ENCODE results near the gene FAM20A.
A peak's percentile ranks its signal among the peaks of the same experiment; 100 is the strongest.

Gene FAM20A

DNA sequence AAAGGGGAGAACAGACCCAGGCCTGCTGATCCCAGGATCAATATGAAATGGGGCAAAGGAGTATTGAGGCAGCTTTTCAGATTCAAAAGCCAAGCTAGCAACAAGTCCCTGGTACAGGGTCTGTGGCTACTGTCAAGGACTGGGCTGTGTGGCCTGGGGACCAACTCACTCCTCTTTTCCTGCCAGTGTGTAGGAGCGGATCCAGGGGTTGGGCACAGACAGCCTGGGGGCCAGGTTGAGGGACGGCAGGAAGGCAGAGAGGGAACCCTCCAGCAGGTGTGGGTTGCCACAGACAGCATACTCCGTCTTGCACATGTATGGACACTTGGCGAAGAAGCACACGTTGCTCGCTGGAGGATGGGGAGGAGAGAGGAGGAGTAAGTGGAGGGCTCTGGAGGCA, 59.4 kb downstream of the FAM20A start:
- Histone ChIP-seq H3K4me3 (ENCODE audit: low read depth, low read length) (no peak overlapping the region), H3K36me3 (ENCODE audit: control insufficient read depth in 2 of 2, insufficient read depth in 1 of 2, low read length in 2 of 2) (peaks cover 0 to 40% of the 10 kb centered on the region in 2 experiments; a peak in 2 of 3 replicates), H3K27ac (ENCODE audit: extremely low read depth, low read depth, low read length) (no peak overlapping the region), H3K4me1 (ENCODE audit: control insufficient read depth, insufficient read depth, low read length) (no peaks in the 10 kb centered on the region), H3K9me3 (ENCODE audit: control insufficient read depth, insufficient read depth, low read depth, low read length) (no peaks in the 10 kb centered on the region)
- ChIA-PET POLR2A (no interaction called here), CTCF (interaction anchor here (0.7 kb wide), 2 partner anchors 29 to 117 kb away, joined by 3 read pairs; no protein-coding TSS in a partner anchor)
- TF ChIP-seq, protein P1, sequence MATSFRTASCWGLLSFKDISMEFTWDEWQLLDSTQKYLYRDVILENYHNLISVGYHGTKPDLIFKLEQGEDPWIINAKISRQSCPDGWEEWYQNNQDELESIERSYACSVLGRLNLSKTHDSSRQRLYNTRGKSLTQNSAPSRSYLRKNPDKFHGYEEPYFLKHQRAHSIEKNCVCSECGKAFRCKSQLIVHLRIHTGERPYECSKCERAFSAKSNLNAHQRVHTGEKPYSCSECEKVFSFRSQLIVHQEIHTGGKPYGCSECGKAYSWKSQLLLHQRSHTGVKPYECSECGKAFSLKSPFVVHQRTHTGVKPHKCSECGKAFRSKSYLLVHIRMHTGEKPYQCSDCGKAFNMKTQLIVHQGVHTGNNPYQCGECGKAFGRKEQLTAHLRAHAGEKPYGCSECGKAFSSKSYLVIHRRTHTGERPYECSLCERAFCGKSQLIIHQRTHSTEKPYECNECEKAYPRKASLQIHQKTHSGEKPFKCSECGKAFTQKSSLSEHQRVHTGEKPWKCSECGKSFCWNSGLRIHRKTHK (tag by site-specific recombination; IDR thresholded peaks at IDR 0.05), result no peak
- TF ChIP-seq ZNF221 (tag by site-specific recombination; IDR thresholded peaks at IDR 0.05; ENCODE audit: borderline replicate concordance), result no peak
- TF ChIP-seq, protein P2, sequence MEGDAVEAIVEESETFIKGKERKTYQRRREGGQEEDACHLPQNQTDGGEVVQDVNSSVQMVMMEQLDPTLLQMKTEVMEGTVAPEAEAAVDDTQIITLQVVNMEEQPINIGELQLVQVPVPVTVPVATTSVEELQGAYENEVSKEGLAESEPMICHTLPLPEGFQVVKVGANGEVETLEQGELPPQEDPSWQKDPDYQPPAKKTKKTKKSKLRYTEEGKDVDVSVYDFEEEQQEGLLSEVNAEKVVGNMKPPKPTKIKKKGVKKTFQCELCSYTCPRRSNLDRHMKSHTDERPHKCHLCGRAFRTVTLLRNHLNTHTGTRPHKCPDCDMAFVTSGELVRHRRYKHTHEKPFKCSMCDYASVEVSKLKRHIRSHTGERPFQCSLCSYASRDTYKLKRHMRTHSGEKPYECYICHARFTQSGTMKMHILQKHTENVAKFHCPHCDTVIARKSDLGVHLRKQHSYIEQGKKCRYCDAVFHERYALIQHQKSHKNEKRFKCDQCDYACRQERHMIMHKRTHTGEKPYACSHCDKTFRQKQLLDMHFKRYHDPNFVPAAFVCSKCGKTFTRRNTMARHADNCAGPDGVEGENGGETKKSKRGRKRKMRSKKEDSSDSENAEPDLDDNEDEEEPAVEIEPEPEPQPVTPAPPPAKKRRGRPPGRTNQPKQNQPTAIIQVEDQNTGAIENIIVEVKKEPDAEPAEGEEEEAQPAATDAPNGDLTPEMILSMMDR (tag by site-specific recombination; IDR thresholded peaks at IDR 0.05), result no peak
- 0 out of 2 replicates have a peak, but pooled peaks have one; percentile 46 for TF ChIP-seq SCRT2 (tag by site-specific recombination; IDR thresholded peaks at IDR 0.05)

DNA sequence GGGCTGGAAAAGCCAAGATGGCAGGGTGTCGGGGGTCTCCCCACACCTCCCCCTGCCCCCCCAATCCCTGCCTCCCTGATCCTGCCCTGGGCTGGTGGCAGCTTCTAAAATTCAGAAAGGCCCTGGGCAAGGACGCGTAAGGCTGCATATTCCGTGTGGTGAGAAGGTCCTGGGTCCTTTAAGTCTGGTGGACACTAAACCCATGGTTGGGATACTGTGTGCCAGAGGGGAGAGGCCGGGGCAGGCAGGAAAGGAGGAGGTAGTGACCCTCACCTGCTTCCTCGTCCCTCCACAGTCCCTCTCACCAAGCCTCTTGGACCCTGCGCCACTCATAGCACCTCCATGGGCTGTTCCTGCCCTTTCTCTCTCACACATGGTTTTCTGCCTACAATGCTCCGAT, 60.2 kb downstream of the FAM20A start:
- TF ChIP-seq, protein P3, sequence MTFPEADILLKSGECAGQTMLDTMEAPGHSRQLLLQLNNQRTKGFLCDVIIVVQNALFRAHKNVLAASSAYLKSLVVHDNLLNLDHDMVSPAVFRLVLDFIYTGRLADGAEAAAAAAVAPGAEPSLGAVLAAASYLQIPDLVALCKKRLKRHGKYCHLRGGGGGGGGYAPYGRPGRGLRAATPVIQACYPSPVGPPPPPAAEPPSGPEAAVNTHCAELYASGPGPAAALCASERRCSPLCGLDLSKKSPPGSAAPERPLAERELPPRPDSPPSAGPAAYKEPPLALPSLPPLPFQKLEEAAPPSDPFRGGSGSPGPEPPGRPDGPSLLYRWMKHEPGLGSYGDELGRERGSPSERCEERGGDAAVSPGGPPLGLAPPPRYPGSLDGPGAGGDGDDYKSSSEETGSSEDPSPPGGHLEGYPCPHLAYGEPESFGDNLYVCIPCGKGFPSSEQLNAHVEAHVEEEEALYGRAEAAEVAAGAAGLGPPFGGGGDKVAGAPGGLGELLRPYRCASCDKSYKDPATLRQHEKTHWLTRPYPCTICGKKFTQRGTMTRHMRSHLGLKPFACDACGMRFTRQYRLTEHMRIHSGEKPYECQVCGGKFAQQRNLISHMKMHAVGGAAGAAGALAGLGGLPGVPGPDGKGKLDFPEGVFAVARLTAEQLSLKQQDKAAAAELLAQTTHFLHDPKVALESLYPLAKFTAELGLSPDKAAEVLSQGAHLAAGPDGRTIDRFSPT (tag by site-specific recombination; IDR thresholded peaks at IDR 0.05), result no peak
- TF ChIP-seq SP7 (tag by site-specific recombination; IDR thresholded peaks at IDR 0.05), result no peak
- no peak for TF ChIP-seq ZNF791 (tag by site-specific recombination; IDR thresholded peaks at IDR 0.05)
- TF ChIP-seq EGR2 (tag by site-specific recombination; IDR thresholded peaks at IDR 0.05; ENCODE audit: low read depth), result no peak
- no peak for TF ChIP-seq GLI4 (tag by site-specific recombination; IDR thresholded peaks at IDR 0.05)
- TF ChIP-seq, protein P4, sequence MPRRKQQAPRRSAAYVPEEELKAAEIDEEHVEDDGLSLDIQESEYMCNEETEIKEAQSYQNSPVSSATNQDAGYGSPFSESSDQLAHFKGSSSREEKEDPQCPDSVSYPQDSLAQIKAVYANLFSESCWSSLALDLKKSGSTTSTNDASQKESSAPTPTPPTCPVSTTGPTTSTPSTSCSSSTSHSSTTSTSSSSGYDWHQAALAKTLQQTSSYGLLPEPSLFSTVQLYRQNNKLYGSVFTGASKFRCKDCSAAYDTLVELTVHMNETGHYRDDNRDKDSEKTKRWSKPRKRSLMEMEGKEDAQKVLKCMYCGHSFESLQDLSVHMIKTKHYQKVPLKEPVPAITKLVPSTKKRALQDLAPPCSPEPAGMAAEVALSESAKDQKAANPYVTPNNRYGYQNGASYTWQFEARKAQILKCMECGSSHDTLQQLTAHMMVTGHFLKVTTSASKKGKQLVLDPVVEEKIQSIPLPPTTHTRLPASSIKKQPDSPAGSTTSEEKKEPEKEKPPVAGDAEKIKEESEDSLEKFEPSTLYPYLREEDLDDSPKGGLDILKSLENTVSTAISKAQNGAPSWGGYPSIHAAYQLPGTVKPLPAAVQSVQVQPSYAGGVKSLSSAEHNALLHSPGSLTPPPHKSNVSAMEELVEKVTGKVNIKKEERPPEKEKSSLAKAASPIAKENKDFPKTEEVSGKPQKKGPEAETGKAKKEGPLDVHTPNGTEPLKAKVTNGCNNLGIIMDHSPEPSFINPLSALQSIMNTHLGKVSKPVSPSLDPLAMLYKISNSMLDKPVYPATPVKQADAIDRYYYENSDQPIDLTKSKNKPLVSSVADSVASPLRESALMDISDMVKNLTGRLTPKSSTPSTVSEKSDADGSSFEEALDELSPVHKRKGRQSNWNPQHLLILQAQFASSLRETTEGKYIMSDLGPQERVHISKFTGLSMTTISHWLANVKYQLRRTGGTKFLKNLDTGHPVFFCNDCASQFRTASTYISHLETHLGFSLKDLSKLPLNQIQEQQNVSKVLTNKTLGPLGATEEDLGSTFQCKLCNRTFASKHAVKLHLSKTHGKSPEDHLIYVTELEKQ (tag by site-specific recombination; IDR thresholded peaks at IDR 0.05; ENCODE audit: borderline replicate concordance), result no peak
- no peak for TF ChIP-seq ZXDB (tag by site-specific recombination; IDR thresholded peaks at IDR 0.05)
- no peak for TF ChIP-seq ZBTB1 (tag by site-specific recombination; IDR thresholded peaks at IDR 0.05)
- ChIA-PET CTCF (no interaction called here), POLR2A (no interaction called here)
- Histone ChIP-seq H3K9me3 (ENCODE audit: control insufficient read depth, insufficient read depth, low read depth, low read length) (no peaks in the 10 kb centered on the region), H3K27ac (ENCODE audit: extremely low read depth, low read depth, low read length) (no peak overlapping the region), H3K4me3 (ENCODE audit: low read depth, low read length) (no peak overlapping the region), H3K4me1 (ENCODE audit: control insufficient read depth, insufficient read depth, low read length) (no peaks in the 10 kb centered on the region), H3K36me3 (ENCODE audit: control insufficient read depth in 2 of 2, insufficient read depth in 1 of 2, low read length in 2 of 2) (peaks cover 0 to 48% of the 10 kb centered on the region in 2 experiments; a peak in 2 of 3 replicates)

Data from HEK293 (cell line).